ENCODE data around the gene USH2A.

- TF ChIP-seq POLR2A (IDR thresholded peaks at IDR 0.05), result no peak
- TF ChIP-seq, protein P1, sequence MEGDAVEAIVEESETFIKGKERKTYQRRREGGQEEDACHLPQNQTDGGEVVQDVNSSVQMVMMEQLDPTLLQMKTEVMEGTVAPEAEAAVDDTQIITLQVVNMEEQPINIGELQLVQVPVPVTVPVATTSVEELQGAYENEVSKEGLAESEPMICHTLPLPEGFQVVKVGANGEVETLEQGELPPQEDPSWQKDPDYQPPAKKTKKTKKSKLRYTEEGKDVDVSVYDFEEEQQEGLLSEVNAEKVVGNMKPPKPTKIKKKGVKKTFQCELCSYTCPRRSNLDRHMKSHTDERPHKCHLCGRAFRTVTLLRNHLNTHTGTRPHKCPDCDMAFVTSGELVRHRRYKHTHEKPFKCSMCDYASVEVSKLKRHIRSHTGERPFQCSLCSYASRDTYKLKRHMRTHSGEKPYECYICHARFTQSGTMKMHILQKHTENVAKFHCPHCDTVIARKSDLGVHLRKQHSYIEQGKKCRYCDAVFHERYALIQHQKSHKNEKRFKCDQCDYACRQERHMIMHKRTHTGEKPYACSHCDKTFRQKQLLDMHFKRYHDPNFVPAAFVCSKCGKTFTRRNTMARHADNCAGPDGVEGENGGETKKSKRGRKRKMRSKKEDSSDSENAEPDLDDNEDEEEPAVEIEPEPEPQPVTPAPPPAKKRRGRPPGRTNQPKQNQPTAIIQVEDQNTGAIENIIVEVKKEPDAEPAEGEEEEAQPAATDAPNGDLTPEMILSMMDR (IDR thresholded peaks at IDR 0.05), result no peak
These were observed 548.0 kb downstream of the USH2A start for GRCh38 chr1:215875236-215875635.
